ENCODE data around the gene CMTM5.

GRCh38 chr14:23416801-23417200, 40.0 kb downstream of the CMTM5 start:
- no peak for TF ChIP-seq CTCF (conservative IDR thresholded peaks at IDR 0.05)
- no peak for TF ChIP-seq ZFX (IDR thresholded peaks at IDR 0.05)
